WTC11 (cell line): ENCODE results near the gene XPNPEP1. TPM values are rescaled to one million over a fixed set of nuclear protein-coding genes. Genes with fewer than 3 reads are reported as not detected.

Experiments used
- ATAC-seq: fragments of 200-7000 bp; cut with Tn5 transposase; 2 replicates; pipeline ENCODE4 v1.10.0; 2021; ENCODE audit warnings: mild to moderate bottlenecking, moderate library complexity
- CTCF ChIA-PET: fragments of 300-600 bp; sonication (Branson Sonifier 250); formaldehyde crosslinking; loops from one replicate; lab custom pipeline; 2021; ENCODE audit warnings: antibody characterized with exemption; lab: Charles Lee
- POLR2A ChIA-PET: fragments of 350-600 bp; sonication (Branson Sonifier 250); formaldehyde crosslinking; loops from one replicate; lab custom pipeline; 2021; ENCODE audit warnings: antibody characterized with exemption; lab: Charles Lee
- DNase-seq: peaks from one replicate; pipeline ENCODE4 v3.0.0; 2021; ENCODE audit warnings: low spot score
- H3K27ac Mint-ChIP-seq: 2 replicates; pipeline ENCODE4 v1.8.0; 2021; ENCODE audit warnings: mixed read lengths
- H3K27me3 Mint-ChIP-seq: 2 replicates; pipeline ENCODE4 v1.8.0; 2021; ENCODE audit warnings: low read depth, mild to moderate bottlenecking, moderate library complexity, mixed read lengths
- H3K36me3 Mint-ChIP-seq: 2 replicates; pipeline ENCODE4 v1.8.0; 2021; ENCODE audit warnings: mixed read lengths
- H3K4me1 Mint-ChIP-seq: 2 replicates; pipeline ENCODE4 v1.8.0; 2022; ENCODE audit warnings: mixed read lengths
- H3K4me3 Mint-ChIP-seq: 2 replicates; pipeline ENCODE4 v1.8.0; 2021; ENCODE audit warnings: mild to moderate bottlenecking, moderate library complexity, mixed read lengths
- H3K9me3 Mint-ChIP-seq: 2 replicates; pipeline ENCODE4 v1.8.0; 2021; ENCODE audit warnings: mixed read lengths
- ATF1 ChIP-seq: sonication (generic); formaldehyde crosslinking; IDR thresholded peaks from 2 replicates; pipeline ENCODE4 v1.8.1; 2023; ENCODE audit warnings: mild to moderate bottlenecking, moderate library complexity, missing genetic modification reagents
- ATF2 ChIP-seq: sonication (generic); formaldehyde crosslinking; IDR thresholded peaks from 2 replicates; pipeline ENCODE4 v1.8.1; 2022; ENCODE audit warnings: low read depth, missing genetic modification reagents, borderline replicate concordance
- ATF6 ChIP-seq: sonication (generic); formaldehyde crosslinking; IDR thresholded peaks from 2 replicates; pipeline ENCODE4 v1.8.1; 2023; ENCODE audit warnings: mild to moderate bottlenecking, missing genetic modification reagents
- E2F1 ChIP-seq: sonication (generic); formaldehyde crosslinking; IDR thresholded peaks from 2 replicates; pipeline ENCODE4 v1.8.0; 2022; ENCODE audit warnings: mild to moderate bottlenecking, missing genetic modification reagents
- E2F5 ChIP-seq: sonication (generic); formaldehyde crosslinking; IDR thresholded peaks from 2 replicates; pipeline ENCODE4 v1.8.1; 2022; ENCODE audit warnings: mild to moderate bottlenecking, moderate library complexity, missing genetic modification reagents
- ESRRA ChIP-seq: sonication (generic); formaldehyde crosslinking; IDR thresholded peaks from 2 replicates; pipeline ENCODE4 v1.8.1; 2022; ENCODE audit warnings: mild to moderate bottlenecking, missing genetic modification reagents, borderline replicate concordance
- ETV6 ChIP-seq: sonication (generic); formaldehyde crosslinking; IDR thresholded peaks from 2 replicates; pipeline ENCODE4 v1.8.1; 2022; ENCODE audit warnings: mild to moderate bottlenecking, missing genetic modification reagents
- FOXP4 ChIP-seq: sonication (generic); formaldehyde crosslinking; IDR thresholded peaks from 2 replicates; pipeline ENCODE4 v1.8.0; 2022; ENCODE audit warnings: mild to moderate bottlenecking, missing genetic modification reagents
- HMGA2 ChIP-seq: fragments of 250-450 bp; sonication (Bioruptor Pico); IDR thresholded peaks from 2 replicates; pipeline ENCODE4 v1.4.0; 2021; ENCODE audit warnings: mild to moderate bottlenecking, moderate library complexity
- KAT7 ChIP-seq: sonication (generic); formaldehyde crosslinking; IDR thresholded peaks from 2 replicates; pipeline ENCODE4 v1.8.1; 2023; ENCODE audit warnings: missing genetic modification reagents, mild to moderate bottlenecking, borderline replicate concordance
- MYBL2 ChIP-seq: sonication (generic); formaldehyde crosslinking; IDR thresholded peaks from 2 replicates; pipeline ENCODE4 v1.8.1; 2023; ENCODE audit warnings: mild to moderate bottlenecking, moderate library complexity, missing genetic modification reagents
- NFATC4 ChIP-seq: fragments of 250-450 bp; sonication (Bioruptor Pico); IDR thresholded peaks from 2 replicates; pipeline ENCODE4 v1.9.0; 2021; ENCODE audit warnings: mild to moderate bottlenecking
- STAT6 ChIP-seq: sonication (generic); formaldehyde crosslinking; conservative IDR thresholded peaks from 2 replicates; pipeline ENCODE4 v1.8.1; 2023; ENCODE audit warnings: mild to moderate bottlenecking, low read depth, missing genetic modification reagents, moderate library complexity
- ZBTB21 ChIP-seq: sonication (generic); formaldehyde crosslinking; IDR thresholded peaks from 2 replicates; pipeline ENCODE4 v1.8.1; 2023; ENCODE audit warnings: mild to moderate bottlenecking, missing genetic modification reagents, borderline replicate concordance
- ZNF121 ChIP-seq: sonication (generic); formaldehyde crosslinking; IDR thresholded peaks from 2 replicates; pipeline ENCODE4 v1.8.0; 2023; ENCODE audit warnings: missing genetic modification reagents
- ZNF138 ChIP-seq: sonication (generic); formaldehyde crosslinking; conservative IDR thresholded peaks from 2 replicates; pipeline ENCODE4 v1.8.1; 2022; ENCODE audit warnings: mild to moderate bottlenecking, moderate library complexity, missing genetic modification reagents
- ZNF232 ChIP-seq: sonication (generic); formaldehyde crosslinking; IDR thresholded peaks from 2 replicates; pipeline ENCODE4 v1.8.0; 2022; ENCODE audit warnings: mild to moderate bottlenecking, missing genetic modification reagents
- ZNF263 ChIP-seq: sonication (generic); formaldehyde crosslinking; IDR thresholded peaks from 2 replicates; pipeline ENCODE4 v1.8.1; 2022; ENCODE audit warnings: low read depth, mild to moderate bottlenecking, moderate library complexity, missing genetic modification reagents
- total RNA-seq: library from RNA; stranded (reverse); gene quantifications from 3 replicates; pipeline ENCODE4 v1.2.3, GENCODE V29; 2021
- TF ChIP-seq, protein P1 (sequence below): sonication (generic); formaldehyde crosslinking; IDR thresholded peaks from 2 replicates; pipeline ENCODE4 v1.8.1; 2023; ENCODE audit warnings: mild to moderate bottlenecking, missing genetic modification reagents, borderline replicate concordance

XPNPEP1 gene
- total RNA-seq, 1 experiment from 2014 or later, result 59.3 TPM

DNA sequence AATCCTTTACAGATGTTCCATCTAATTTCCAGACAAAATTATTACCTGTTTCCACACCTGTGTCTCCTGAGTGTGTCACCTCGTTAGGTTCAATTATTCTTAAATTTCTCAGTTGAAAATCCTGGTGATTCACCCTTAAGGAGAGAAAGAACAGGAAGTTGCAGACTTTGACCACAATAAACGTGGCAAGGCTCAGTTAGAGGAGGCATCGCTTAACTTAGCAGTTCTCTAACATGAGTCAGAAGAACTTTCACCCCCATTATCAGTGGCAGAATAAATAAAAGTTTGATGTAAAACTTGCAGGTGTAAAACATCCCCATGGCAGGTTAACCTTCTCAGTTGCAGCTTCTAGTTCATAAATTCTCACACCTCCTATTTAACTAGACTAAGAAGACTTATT, 8.3 kb downstream of the XPNPEP1 start:
- H3K27me3 Mint-ChIP-seq, result no peaks in the 10 kb centered on the region
- ChIA-PET POLR2A (no interaction called here), CTCF (interaction anchor here (1.9 kb wide), 1 partner anchor 31 kb away, joined by 4 read pairs; no protein-coding TSS in a partner anchor)
- H3K4me1 Mint-ChIP-seq, result peaks cover 39% of the 10 kb centered on the region
- no peak overlapping the region for H3K4me3 Mint-ChIP-seq
- DNase-seq, result no peak
- TF ChIP-seq MYBL2 (CRISPR knock-in tag), result no peak
- TF ChIP-seq ESRRA, result no peak
- TF ChIP-seq, protein P1, sequence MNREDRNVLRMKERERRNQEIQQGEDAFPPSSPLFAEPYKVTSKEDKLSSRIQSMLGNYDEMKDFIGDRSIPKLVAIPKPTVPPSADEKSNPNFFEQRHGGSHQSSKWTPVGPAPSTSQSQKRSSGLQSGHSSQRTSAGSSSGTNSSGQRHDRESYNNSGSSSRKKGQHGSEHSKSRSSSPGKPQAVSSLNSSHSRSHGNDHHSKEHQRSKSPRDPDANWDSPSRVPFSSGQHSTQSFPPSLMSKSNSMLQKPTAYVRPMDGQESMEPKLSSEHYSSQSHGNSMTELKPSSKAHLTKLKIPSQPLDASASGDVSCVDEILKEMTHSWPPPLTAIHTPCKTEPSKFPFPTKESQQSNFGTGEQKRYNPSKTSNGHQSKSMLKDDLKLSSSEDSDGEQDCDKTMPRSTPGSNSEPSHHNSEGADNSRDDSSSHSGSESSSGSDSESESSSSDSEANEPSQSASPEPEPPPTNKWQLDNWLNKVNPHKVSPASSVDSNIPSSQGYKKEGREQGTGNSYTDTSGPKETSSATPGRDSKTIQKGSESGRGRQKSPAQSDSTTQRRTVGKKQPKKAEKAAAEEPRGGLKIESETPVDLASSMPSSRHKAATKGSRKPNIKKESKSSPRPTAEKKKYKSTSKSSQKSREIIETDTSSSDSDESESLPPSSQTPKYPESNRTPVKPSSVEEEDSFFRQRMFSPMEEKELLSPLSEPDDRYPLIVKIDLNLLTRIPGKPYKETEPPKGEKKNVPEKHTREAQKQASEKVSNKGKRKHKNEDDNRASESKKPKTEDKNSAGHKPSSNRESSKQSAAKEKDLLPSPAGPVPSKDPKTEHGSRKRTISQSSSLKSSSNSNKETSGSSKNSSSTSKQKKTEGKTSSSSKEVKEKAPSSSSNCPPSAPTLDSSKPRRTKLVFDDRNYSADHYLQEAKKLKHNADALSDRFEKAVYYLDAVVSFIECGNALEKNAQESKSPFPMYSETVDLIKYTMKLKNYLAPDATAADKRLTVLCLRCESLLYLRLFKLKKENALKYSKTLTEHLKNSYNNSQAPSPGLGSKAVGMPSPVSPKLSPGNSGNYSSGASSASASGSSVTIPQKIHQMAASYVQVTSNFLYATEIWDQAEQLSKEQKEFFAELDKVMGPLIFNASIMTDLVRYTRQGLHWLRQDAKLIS (CRISPR knock-in tag), result no peak
- no peak for TF ChIP-seq HMGA2 (CRISPR knock-in tag)
- TF ChIP-seq FOXP4 (CRISPR knock-in tag), result no peak
- no peak for TF ChIP-seq ATF2 (CRISPR knock-in tag)
- no peaks in the 10 kb centered on the region for H3K9me3 Mint-ChIP-seq
- no peak for ATAC-seq
- peaks cover 12% of the 10 kb centered on the region for H3K36me3 Mint-ChIP-seq
- H3K27ac Mint-ChIP-seq, result no peak overlapping the region

DNA sequence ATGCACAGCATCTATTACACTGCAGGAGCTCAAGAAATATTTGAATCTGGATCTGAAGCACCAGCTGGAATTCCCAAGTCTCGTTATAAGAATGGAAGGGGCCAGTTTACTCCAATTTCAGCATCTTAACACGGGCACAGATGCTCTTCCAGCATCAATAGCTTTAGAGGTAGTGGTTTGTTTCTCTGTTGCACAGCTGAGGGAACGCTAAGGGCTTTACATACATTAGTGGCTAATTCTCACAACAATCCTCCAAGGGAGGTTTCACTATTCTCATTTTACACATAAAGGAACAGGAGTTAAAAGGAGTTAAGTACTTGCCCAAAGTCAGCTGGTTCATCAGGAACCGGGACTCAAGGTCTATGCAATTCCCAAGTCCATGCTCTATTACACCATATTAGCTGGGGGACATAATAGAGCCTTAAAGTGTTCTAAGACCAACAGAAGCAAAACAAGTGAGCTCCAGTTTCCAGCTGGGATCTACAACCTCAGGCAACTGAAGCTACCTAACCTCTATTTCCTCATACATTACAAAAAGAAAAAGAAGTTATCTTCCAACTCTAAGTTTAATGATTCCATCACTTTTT, 9.9 kb downstream of the XPNPEP1 start:
- Mint-ChIP-seq H3K36me3 (peaks cover 18% of the 10 kb centered on the region), H3K27ac (peak overlapping the region; percentile 71), H3K4me3 (no peak overlapping the region), H3K4me1 (peaks cover 39% of the 10 kb centered on the region), H3K9me3 (no peaks in the 10 kb centered on the region), H3K27me3 (no peaks in the 10 kb centered on the region)
- ChIA-PET CTCF (interaction anchor here (0.7 to 1.4 kb wide), 3 partner anchors 29 to 225 kb away, joined by 3 to 12 read pairs (median 4); no protein-coding TSS in a partner anchor), POLR2A (interaction anchor here (0.6 kb wide), 1 partner anchor 36 kb away, joined by 4 read pairs; no protein-coding TSS in a partner anchor)
- peak; percentile 58 for ATAC-seq
- no peak for DNase-seq
- TF ChIP-seq ZNF138 (CRISPR knock-in tag) (no peak), ATF6 (CRISPR knock-in tag) (no peak), KAT7 (CRISPR knock-in tag) (no peak), E2F1 (no peak), ZNF232 (CRISPR knock-in tag) (no peak), ATF1 (CRISPR knock-in tag) (no peak), STAT6 (CRISPR knock-in tag) (no peak), E2F5 (CRISPR knock-in tag) (no peak), ETV6 (CRISPR knock-in tag) (no peak), ZBTB21 (CRISPR knock-in tag) (no peak), ZNF263 (CRISPR knock-in tag) (no peak), ZNF121 (CRISPR knock-in tag) (no peak), NFATC4 (CRISPR knock-in tag) (no peak), MYBL2 (CRISPR knock-in tag) (no peak)
